ENCODE data around the gene NDUFA11.
"Not testable (repeated sequence)": the region's sequence is repeated elsewhere in the genome, so short reads cannot be mapped to it uniquely, and the experiment has no call there.

Gene NDUFA11

GRCh38 chr19:5890099-5890498 lies 13.5 kb downstream of the NDUFA11 start:
- no peak overlapping the region for H3K4me3 ChIP-seq (ENCODE audit: insufficient read depth, low read depth, low read length)
- no peaks in the 10 kb centered on the region for H3K27me3 ChIP-seq (ENCODE audit: control insufficient read depth, insufficient read depth, low read length, poor library complexity, severe bottlenecking)
- H3K27ac ChIP-seq (ENCODE audit: insufficient read depth, low read depth, low read length, poor library complexity, severe bottlenecking) = no peak overlapping the region
- no peaks in the 10 kb centered on the region for H3K4me1 ChIP-seq (ENCODE audit: control insufficient read depth, insufficient read depth, low read length)
- H3K36me3 ChIP-seq (ENCODE audit: control insufficient read depth, insufficient read depth, low read length) = no peaks in the 10 kb centered on the region
- no peaks in the 10 kb centered on the region for H3K9me3 ChIP-seq (ENCODE audit: control insufficient read depth, low read length)
- WGBS, 2 experiments = 77 to 78% methylated on average over 10 of the region's 10 CpGs

GRCh38 chr19:5889288-5889971 lies 14.2 kb downstream of the NDUFA11 start:
- H3K9me3 ChIP-seq (ENCODE audit: control insufficient read depth, low read length) = no peaks in the 10 kb centered on the region
- no peak overlapping the region for H3K4me3 ChIP-seq (ENCODE audit: insufficient read depth, low read depth, low read length)
- H3K36me3 ChIP-seq (ENCODE audit: control insufficient read depth, insufficient read depth, low read length) = no peaks in the 10 kb centered on the region
- no peaks in the 10 kb centered on the region for H3K27me3 ChIP-seq (ENCODE audit: control insufficient read depth, insufficient read depth, low read length, poor library complexity, severe bottlenecking)
- H3K4me1 ChIP-seq (ENCODE audit: control insufficient read depth, insufficient read depth, low read length) = no peaks in the 10 kb centered on the region
- WGBS, 2 experiments = 85% methylated on average over 17 of the region's 17 CpGs
- no peak overlapping the region for H3K27ac ChIP-seq (ENCODE audit: insufficient read depth, low read depth, low read length, poor library complexity, severe bottlenecking)

GRCh38 chr19:5884065-5884811 lies 19.4 kb downstream of the NDUFA11 start:
- 85 to 87% methylated on average over 11 of the region's 11 CpGs for WGBS, 2 experiments
- H3K27me3 ChIP-seq (ENCODE audit: control insufficient read depth, insufficient read depth, low read length, poor library complexity, severe bottlenecking); H3K4me1 ChIP-seq (ENCODE audit: control insufficient read depth, insufficient read depth, low read length); H3K27ac ChIP-seq (ENCODE audit: insufficient read depth, low read depth, low read length, poor library complexity, severe bottlenecking); H3K4me3 ChIP-seq (ENCODE audit: insufficient read depth, low read depth, low read length); H3K36me3 ChIP-seq (ENCODE audit: control insufficient read depth, insufficient read depth, low read length); H3K9me3 ChIP-seq (ENCODE audit: control insufficient read depth, low read length): not testable (repeated sequence)

- H3K27me3 ChIP-seq (ENCODE audit: control insufficient read depth, insufficient read depth, low read length, poor library complexity, severe bottlenecking); H3K9me3 ChIP-seq (ENCODE audit: control insufficient read depth, low read length); H3K36me3 ChIP-seq (ENCODE audit: control insufficient read depth, insufficient read depth, low read length); H3K4me3 ChIP-seq (ENCODE audit: insufficient read depth, low read depth, low read length); H3K27ac ChIP-seq (ENCODE audit: insufficient read depth, low read depth, low read length, poor library complexity, severe bottlenecking); H3K4me1 ChIP-seq (ENCODE audit: control insufficient read depth, insufficient read depth, low read length): not testable (repeated sequence)
- whole genome bisulfite sequencing, 2 experiments = 90 to 93% methylated on average over 11 to 13 of the region's 13 CpGs
Observed at GRCh38 chr19:5883157-5883873, 20.3 kb downstream of the NDUFA11 start.

GRCh38 chr19:5882421-5882968 lies 21.1 kb downstream of the NDUFA11 start:
- no peak overlapping the region for H3K4me3 ChIP-seq (ENCODE audit: insufficient read depth, low read depth, low read length)
- H3K27ac ChIP-seq (ENCODE audit: insufficient read depth, low read depth, low read length, poor library complexity, severe bottlenecking) = no peak overlapping the region
- H3K9me3 ChIP-seq (ENCODE audit: control insufficient read depth, low read length) = no peaks in the 10 kb centered on the region
- peaks cover 9% of the 10 kb centered on the region for H3K4me1 ChIP-seq (ENCODE audit: control insufficient read depth, insufficient read depth, low read length)
- WGBS, 2 experiments = 81 to 85% methylated on average over 9 of the region's 9 CpGs
- H3K27me3 ChIP-seq (ENCODE audit: control insufficient read depth, insufficient read depth, low read length, poor library complexity, severe bottlenecking) = no peaks in the 10 kb centered on the region
- H3K36me3 ChIP-seq (ENCODE audit: control insufficient read depth, insufficient read depth, low read length) = no peaks in the 10 kb centered on the region

GRCh38 chr19:5881543-5882299 lies 21.9 kb downstream of the NDUFA11 start:
- no peaks in the 10 kb centered on the region for H3K9me3 ChIP-seq (ENCODE audit: control insufficient read depth, low read length)
- no peaks in the 10 kb centered on the region for H3K27me3 ChIP-seq (ENCODE audit: control insufficient read depth, insufficient read depth, low read length, poor library complexity, severe bottlenecking)
- no peak overlapping the region for H3K4me3 ChIP-seq (ENCODE audit: insufficient read depth, low read depth, low read length)
- 74 to 80% methylated on average over 16 to 19 of the region's 19 CpGs for whole genome bisulfite sequencing, 2 experiments
- no peaks in the 10 kb centered on the region for H3K36me3 ChIP-seq (ENCODE audit: control insufficient read depth, insufficient read depth, low read length)
- H3K4me1 ChIP-seq (ENCODE audit: control insufficient read depth, insufficient read depth, low read length) = peaks cover 9% of the 10 kb centered on the region
- no peak overlapping the region for H3K27ac ChIP-seq (ENCODE audit: insufficient read depth, low read depth, low read length, poor library complexity, severe bottlenecking)

- Histone ChIP-seq H3K27ac (ENCODE audit: insufficient read depth, low read depth, low read length, poor library complexity, severe bottlenecking) (no peak overlapping the region), H3K36me3 (ENCODE audit: control insufficient read depth, insufficient read depth, low read length) (no peaks in the 10 kb centered on the region), H3K4me1 (ENCODE audit: control insufficient read depth, insufficient read depth, low read length) (peaks cover 13% of the 10 kb centered on the region), H3K27me3 (ENCODE audit: control insufficient read depth, insufficient read depth, low read length, poor library complexity, severe bottlenecking) (no peaks in the 10 kb centered on the region), H3K4me3 (ENCODE audit: insufficient read depth, low read depth, low read length) (no peak overlapping the region), H3K9me3 (ENCODE audit: control insufficient read depth, low read length) (no peaks in the 10 kb centered on the region)
- WGBS, 2 experiments = 33 to 39% methylated on average over 15 of the region's 15 CpGs
Observed at GRCh38 chr19:5880604-5881078, 22.9 kb downstream of the NDUFA11 start.

GRCh38 chr19:5880196-5880595 lies 23.4 kb downstream of the NDUFA11 start:
- no peaks in the 10 kb centered on the region for H3K36me3 ChIP-seq (ENCODE audit: control insufficient read depth, insufficient read depth, low read length)
- H3K27ac ChIP-seq (ENCODE audit: insufficient read depth, low read depth, low read length, poor library complexity, severe bottlenecking) = no peak overlapping the region
- 59 to 68% methylated on average over 5 of the region's 6 CpGs for WGBS, 2 experiments
- no peak overlapping the region for H3K4me3 ChIP-seq (ENCODE audit: insufficient read depth, low read depth, low read length)
- no peaks in the 10 kb centered on the region for H3K27me3 ChIP-seq (ENCODE audit: control insufficient read depth, insufficient read depth, low read length, poor library complexity, severe bottlenecking)
- H3K4me1 ChIP-seq (ENCODE audit: control insufficient read depth, insufficient read depth, low read length) = peaks cover 13% of the 10 kb centered on the region
- H3K9me3 ChIP-seq (ENCODE audit: control insufficient read depth, low read length) = no peaks in the 10 kb centered on the region

- WGBS, 2 experiments = 69 to 80% methylated on average over 9 of the region's 9 CpGs
Observed at GRCh38 chr19:5877882-5878281, 25.7 kb downstream of the NDUFA11 start.

More at GRCh38 chr19:5877882-5878281, 25.7 kb downstream of the NDUFA11 start:
- H3K9me3 ChIP-seq (ENCODE audit: control insufficient read depth, low read length) = no peaks in the 10 kb centered on the region
- no peak overlapping the region for H3K4me3 ChIP-seq (ENCODE audit: insufficient read depth, low read depth, low read length)
- peaks cover 13% of the 10 kb centered on the region for H3K4me1 ChIP-seq (ENCODE audit: control insufficient read depth, insufficient read depth, low read length)
- no peaks in the 10 kb centered on the region for H3K36me3 ChIP-seq (ENCODE audit: control insufficient read depth, insufficient read depth, low read length)
- no peak overlapping the region for H3K27ac ChIP-seq (ENCODE audit: insufficient read depth, low read depth, low read length, poor library complexity, severe bottlenecking)
- no peaks in the 10 kb centered on the region for H3K27me3 ChIP-seq (ENCODE audit: control insufficient read depth, insufficient read depth, low read length, poor library complexity, severe bottlenecking)
